Stimulated activated CD4-positive, alpha-beta T cell treated with anti-CD3 and anti-CD28 coated beads, Interleukin-15, amount 100 ng/mL, for 24 hours (primary cell): ENCODE results near the gene DONSON.

Experiments
- DNase-seq: peaks from one replicate; pipeline ENCODE4 v3.0.0-alpha.2; 2020

Gene DONSON

GRCh38 chr21:33540711-33541104, 47.8 kb downstream of the DONSON start:
- no peak for DNase-seq

GRCh38 chr21:33539616-33540015, 48.9 kb downstream of the DONSON start:
- DNase-seq: no peak

GRCh38 chr21:33537212-33537611, 51.3 kb downstream of the DONSON start:
- DNase-seq: no peak

GRCh38 chr21:33531007-33531406, 57.5 kb downstream of the DONSON start:
- DNase-seq: no peak
